Astrocyte of the cerebellum (primary cell): ENCODE results near the gene ST8SIA6.
A peak's percentile ranks its signal among the peaks of the same experiment; 100 is the strongest.

Experiments used
- DNase-seq: peaks from one replicate; pipeline ENCODE4 v3.0.0-alpha.2; 2011; ENCODE audit warnings: low read depth
- H3K4me3 ChIP-seq: 2 replicates; pipeline ENCODE4 v1.5.1; 2011; ENCODE audit warnings: mild to moderate bottlenecking, low read depth, low read length, moderate library complexity
- CTCF ChIP-seq: IDR thresholded peaks from 2 replicates; pipeline ENCODE4 v1.5.1; 2012; ENCODE audit warnings: low read length, low read depth, moderate library complexity, mild to moderate bottlenecking; ENCODE audit errors: missing control alignments
- in situ Hi-C: cut with HindIII; loops from 2 replicates; pipeline ENCODE4 v1.10.0; 2017; ENCODE audit warnings: low sequenced_read_pairs

The ST8SIA6 gene

GRCh38 chr10:17383801-17384555, 70.4 kb downstream of the ST8SIA6 start:
- H3K4me3 ChIP-seq = no peak overlapping the region
- in situ Hi-C loops = no loop called here
- no peak for TF ChIP-seq CTCF
- DNase-seq = no peak

DNA sequence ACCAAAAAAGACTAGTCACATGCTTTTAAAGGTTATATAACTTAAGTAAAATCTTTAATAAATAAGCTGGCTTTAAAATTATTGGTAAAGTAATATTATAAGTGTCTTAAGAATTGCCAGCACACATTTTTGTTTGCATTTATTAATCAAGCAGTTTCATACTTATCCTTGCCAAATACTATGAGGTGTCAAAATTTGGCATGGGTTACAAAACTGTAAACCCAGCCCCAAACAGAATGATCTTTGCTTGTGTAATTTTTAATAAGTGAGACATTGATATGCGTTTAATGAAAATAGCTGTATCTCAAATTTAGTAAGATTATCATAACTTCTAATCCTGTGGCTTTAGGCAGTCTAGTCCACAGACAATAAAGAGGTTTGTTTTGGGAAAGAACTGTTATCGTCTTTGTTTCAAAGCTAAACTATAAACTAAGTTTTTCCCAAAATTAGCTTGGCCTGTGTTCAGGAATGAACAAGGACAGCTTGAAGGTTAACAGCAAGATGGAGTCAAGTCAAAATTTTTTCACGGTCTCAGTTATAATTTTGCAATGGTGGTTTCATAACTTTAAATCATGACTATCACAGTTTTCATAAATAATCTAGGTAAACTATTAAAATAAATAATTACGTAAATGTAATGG, 72.8 kb downstream of the ST8SIA6 start:
- no peak for DNase-seq
- H3K4me3 ChIP-seq = no peak overlapping the region
- no peak for TF ChIP-seq CTCF
- in situ Hi-C loops = no loop called here

GRCh38 chr10:17380888-17381287, 73.5 kb downstream of the ST8SIA6 start:
- no peak for DNase-seq
- in situ Hi-C loops = no loop called here
- TF ChIP-seq CTCF = no peak
- H3K4me3 ChIP-seq = no peak overlapping the region

DNA sequence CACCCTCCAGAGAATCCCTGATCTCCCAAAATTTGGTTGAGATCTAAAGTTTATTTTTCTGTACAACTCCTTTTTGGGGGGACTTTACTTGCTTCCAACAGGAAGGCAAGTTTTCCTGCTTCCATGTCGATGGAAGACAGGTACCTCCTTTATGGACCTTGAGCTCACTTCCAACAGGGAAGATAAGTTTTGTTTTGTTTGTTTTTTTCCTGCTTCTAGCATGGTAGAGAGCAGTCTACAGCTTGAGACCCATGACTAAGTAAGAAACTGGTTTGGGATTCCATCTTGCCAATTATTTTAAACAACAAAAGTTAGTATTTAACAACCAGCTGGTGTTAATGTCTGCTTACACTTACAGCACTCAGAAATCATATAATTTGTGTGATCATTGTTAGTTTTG, 74.4 kb downstream of the ST8SIA6 start:
- DNase-seq = no peak
- no peak for TF ChIP-seq CTCF
- in situ Hi-C loops = no loop called here
- no peak overlapping the region for H3K4me3 ChIP-seq

- in situ Hi-C loops = no loop called here
- H3K4me3 ChIP-seq = no peak overlapping the region
- no peak for TF ChIP-seq CTCF
- DNase-seq = no peak
These were observed 75.2 kb downstream of the ST8SIA6 start for GRCh38 chr10:17379151-17379690.

- peak; percentile 42 for TF ChIP-seq CTCF
- no peak for DNase-seq
- in situ Hi-C loops = no loop called here
- H3K4me3 ChIP-seq = no peak overlapping the region
These were observed 78.3 kb downstream of the ST8SIA6 start for GRCh38 chr10:17375936-17376584.
